Frontal cortex (tissue), 4 donors: ENCODE measurements around the gene MS4A13. TPM values are rescaled to one million over a fixed set of nuclear protein-coding genes. Genes with fewer than 3 reads are reported as not detected.
"Not testable (repeated sequence)": the region's sequence is repeated elsewhere in the genome, so short reads cannot be mapped to it uniquely, and the experiment has no call there.

Experiments
- DNase-seq, 2 donors: peaks; one replicate each; pipeline ENCODE4 v3.0.0; 2012; ENCODE audit warnings: low spot score in 2 of 2
- FAIRE-seq: peaks from 2 replicates; lab custom pipeline; 2012; peaks lifted over from hg19 to GRCh38; lab: Jason Lieb, UNC
- total RNA-seq: library from RNA; depleted of rRNA; stranded (reverse); fragments of >200 nt; gene quantifications from one replicate; pipeline ENCODE4 v1.2.3, GENCODE V29; 2014
- donor health status: control.
- donor health status: control.
- donor health status: control.

The MS4A13 gene
- total RNA-seq, 1 donor from 2014 or later: not detected

GRCh38 chr11:60528934-60529333 is 13.7 kb downstream of the MS4A13 start:
- DNase-seq (no peak), FAIRE-seq (no peak)

GRCh38 chr11:60530454-60531100 is 15.4 kb downstream of the MS4A13 start:
- FAIRE-seq (no peak), DNase-seq (no peak)

- DNase-seq, FAIRE-seq: not testable (repeated sequence)
These were observed 17.2 kb downstream of the MS4A13 start for GRCh38 chr11:60532383-60532782.

GRCh38 chr11:60538627-60539026 is 23.4 kb downstream of the MS4A13 start:
- DNase-seq, FAIRE-seq: not testable (repeated sequence)

GRCh38 chr11:60544077-60544476 is 28.9 kb downstream of the MS4A13 start:
- DNase-seq (no peak), FAIRE-seq (no peak)

- DNase-seq: no peak
- no peak for FAIRE-seq
These were observed 46.1 kb downstream of the MS4A13 start for GRCh38 chr11:60561254-60561653.

GRCh38 chr11:60563553-60564235 is 48.5 kb downstream of the MS4A13 start:
- DNase-seq: no peak
- FAIRE-seq: no peak

GRCh38 chr11:60566776-60567175 is 51.6 kb downstream of the MS4A13 start:
- FAIRE-seq: no peak
- DNase-seq: no peak

- FAIRE-seq (no peak), DNase-seq (no peak)
These were observed 55.8 kb downstream of the MS4A13 start for GRCh38 chr11:60570970-60571369.

GRCh38 chr11:60589611-60590010 is 74.4 kb downstream of the MS4A13 start:
- DNase-seq: no peak
- no peak for FAIRE-seq

Other genes with a start within 250 kb of the MS4A13 start
- gene MS4A4A, start 234.7 kb upstream of the MS4A13 start, total RNA-seq: 2.0 TPM
- not detected for gene MS4A6E, start 188.1 kb upstream of the MS4A13 start, total RNA-seq
- 1.2 TPM for gene MS4A7, start 136.9 kb upstream of the MS4A13 start, total RNA-seq
- not detected for gene MS4A14, start 118.9 kb upstream of the MS4A13 start, total RNA-seq
- not detected for gene MS4A5, start 85.8 kb upstream of the MS4A13 start, total RNA-seq
- gene MS4A1, start 59.5 kb upstream of the MS4A13 start, total RNA-seq: under 0.01 TPM
- gene MS4A12, start 22.6 kb upstream of the MS4A13 start, total RNA-seq: not detected
- 0.41 TPM for gene MS4A8, start 184.2 kb downstream of the MS4A13 start, total RNA-seq
- gene MS4A18, start 209.3 kb downstream of the MS4A13 start, total RNA-seq: not detected
- gene MS4A15, start 241.5 kb downstream of the MS4A13 start, total RNA-seq: not detected